CD4-positive, alpha-beta memory T cell (primary cell): ENCODE results near the gene BTF3. TPM values are rescaled to one million over a fixed set of nuclear protein-coding genes. Genes with fewer than 3 reads are reported as not detected.
"Not testable (repeated sequence)": the region's sequence is repeated elsewhere in the genome, so short reads cannot be mapped to it uniquely, and the experiment has no call there.

Experiments
- CTCF ChIA-PET: fragments of 350-600 bp; sonication (Branson Sonifier 250); formaldehyde crosslinking; loops from one replicate; lab custom pipeline; 2021; ENCODE audit warnings: inconsistent platforms; ENCODE audit not compliant: partially characterized antibody; lab: Charles Lee
- POLR2A ChIA-PET: fragments of 350-600 bp; sonication (Branson Sonifier 250); formaldehyde crosslinking; loops from one replicate; lab custom pipeline; 2021; ENCODE audit not compliant: partially characterized antibody; lab: Charles Lee
- DNase-seq, 5 donors: peaks; one replicate each; pipeline versions ENCODE4 v3.0.0 to v3.0.0-alpha.2; 2020 to 2022; ENCODE audit warnings: mixed read lengths in 1 of 5
- H3K27ac ChIP-seq: one replicate; pipeline ENCODE4 v1.7.0; 2013; ENCODE audit warnings: low read depth, low read length
- H3K27me3 ChIP-seq: 2 replicates; pipeline ENCODE4 v1.7.0; 2013; ENCODE audit warnings: mild to moderate bottlenecking, low read length, moderate library complexity; ENCODE audit not compliant: insufficient read depth
- H3K36me3 ChIP-seq: 2 replicates; pipeline ENCODE4 v1.7.0; 2013; ENCODE audit warnings: mild to moderate bottlenecking, low read length, moderate library complexity; ENCODE audit not compliant: insufficient read depth
- H3K4me1 ChIP-seq: 2 replicates; pipeline ENCODE4 v1.7.0; 2013; ENCODE audit warnings: mild to moderate bottlenecking, low read length, moderate library complexity; ENCODE audit not compliant: insufficient read depth
- H3K4me3 ChIP-seq, 2 donors: one replicate each; pipeline ENCODE4 v1.7.0; 2013; ENCODE audit warnings: low read length in 2 of 2, mild to moderate bottlenecking in 1 of 2
- H3K9me3 ChIP-seq, 2 donors: one replicate each; pipeline ENCODE4 v1.7.0; 2013; ENCODE audit warnings: low read length in 2 of 2, control low read depth in 1 of 2; ENCODE audit not compliant: control insufficient read depth in 1 of 2
- H3K27ac Mint-ChIP-seq, 7 donors: one replicate each; pipeline ENCODE4 v1.8.0; 2020 to 2021; ENCODE audit warnings: mixed read lengths in 7 of 7, mild to moderate bottlenecking in 6 of 7, inconsistent platforms in 3 of 7, moderate library complexity in 3 of 7
- H3K27me3 Mint-ChIP-seq, 2 donors: one replicate each; pipeline ENCODE4 v1.8.0; 2020 to 2021; ENCODE audit warnings: mixed read lengths in 2 of 2
- H3K36me3 Mint-ChIP-seq, 2 donors: one replicate each; pipeline ENCODE4 v1.8.0; 2020 to 2021; ENCODE audit warnings: mixed read lengths in 2 of 2, inconsistent platforms in 1 of 2, mild to moderate bottlenecking in 1 of 2
- H3K4me1 Mint-ChIP-seq, 4 donors: one replicate each; pipeline ENCODE4 v1.8.0; 2020 to 2021; ENCODE audit warnings: mixed read lengths in 4 of 4, mild to moderate bottlenecking in 1 of 4
- H3K4me3 Mint-ChIP-seq, 8 donors: one replicate each; pipeline ENCODE4 v1.8.0; 2020 to 2021; ENCODE audit warnings: mixed read lengths in 8 of 8, mild to moderate bottlenecking in 7 of 8, moderate library complexity in 6 of 8, inconsistent platforms in 3 of 8
- H3K9me3 Mint-ChIP-seq, 8 donors: one replicate each; pipeline ENCODE4 v1.8.0; 2020 to 2021; ENCODE audit warnings: mixed read lengths in 8 of 8, mild to moderate bottlenecking in 5 of 8, inconsistent platforms in 3 of 8, moderate library complexity in 1 of 8
- intact Hi-C: fragments of 100-400 bp; cut with micrococcal nuclease; formaldehyde crosslinking; loops from one replicate; pipeline ENCODE4 v1.15.1; 2023
- polyA plus RNA-seq, 2 donors: library from polyadenylated mRNA; unstranded; fragments of 300-500 nt; fragmentation: Illumina TruSeq; gene quantifications; one replicate each; pipeline ENCODE4 v1.2.3, GENCODE V29; 2021
- total RNA-seq, 2 experiments: library from RNA; stranded (reverse); gene quantifications; one replicate each; pipeline ENCODE4 v1.2.3, GENCODE V29; 2021

The BTF3 gene
- total and polyA plus RNA-seq, 4 experiments from 2014 or later = 538 to 779 (median 657) TPM

- no peak for DNase-seq
- H3K27ac Mint-ChIP-seq = no peak overlapping the region
These were observed 12.5 kb upstream of the BTF3 start for GRCh38 chr5:73485715-73486114.

GRCh38 chr5:73486119-73486899 is 11.9 kb upstream of the BTF3 start:
- no peaks in the 10 kb centered on the region for H3K9me3 ChIP-seq
- H3K36me3 ChIP-seq = no peaks in the 10 kb centered on the region
- Mint-ChIP-seq H3K27ac (no peak overlapping the region), H3K36me3 (no peaks in the 10 kb centered on the region), H3K9me3 (no peaks in the 10 kb centered on the region), H3K4me3 (no peak overlapping the region), H3K27me3 (peaks cover 5 to 13% of the 10 kb centered on the region in 2 donors), H3K4me1 (no peaks in the 10 kb centered on the region)
- POLR2A ChIA-PET = interaction anchor here (0.7 kb wide), 1 partner anchor 12 kb away, joined by 3 read pairs; the partner anchor contains the start of gene BTF3
- no peak overlapping the region for H3K4me3 ChIP-seq
- CTCF ChIA-PET = interaction anchor here (0.5 kb wide), 1 partner anchor 402 kb away, joined by 3 read pairs; no protein-coding TSS in a partner anchor
- no peak for DNase-seq
- no peaks in the 10 kb centered on the region for H3K4me1 ChIP-seq
- H3K27me3 ChIP-seq = no peaks in the 10 kb centered on the region
- intact Hi-C loops = no loop called here
- H3K27ac ChIP-seq = no peak overlapping the region

More at GRCh38 chr5:73485715-73486114, 12.5 kb upstream of the BTF3 start:
- no peaks in the 10 kb centered on the region for H3K4me1 Mint-ChIP-seq
- ChIA-PET CTCF (no interaction called here), POLR2A (no interaction called here)
- H3K36me3 ChIP-seq = no peaks in the 10 kb centered on the region
- no peaks in the 10 kb centered on the region for H3K27me3 ChIP-seq
- H3K9me3 Mint-ChIP-seq = no peaks in the 10 kb centered on the region
- no peaks in the 10 kb centered on the region for H3K36me3 Mint-ChIP-seq
- no peaks in the 10 kb centered on the region for H3K4me1 ChIP-seq
- intact Hi-C loops = no loop called here
- peaks cover 5 to 15% of the 10 kb centered on the region in 2 donors for H3K27me3 Mint-ChIP-seq
- no peak overlapping the region for H3K4me3 Mint-ChIP-seq
- H3K27ac ChIP-seq = no peak overlapping the region
- no peak overlapping the region for H3K4me3 ChIP-seq
- no peaks in the 10 kb centered on the region for H3K9me3 ChIP-seq

- H3K4me1 Mint-ChIP-seq, H3K4me1 ChIP-seq, H3K9me3 ChIP-seq, H3K27ac ChIP-seq, H3K4me3 Mint-ChIP-seq, H3K9me3 Mint-ChIP-seq, H3K27me3 ChIP-seq, CTCF ChIA-PET, H3K4me3 ChIP-seq, H3K27ac Mint-ChIP-seq, H3K36me3 ChIP-seq, DNase-seq, H3K36me3 Mint-ChIP-seq, intact Hi-C loops: not testable (repeated sequence)
- POLR2A ChIA-PET = interaction anchor here (0.6 to 0.7 kb wide), 2 partner anchors 11 to 96 kb away, joined by 3 read pairs; partner anchors contain the start of gene BTF3
- peaks cover 3 to 12% of the 10 kb centered on the region in 2 donors for H3K27me3 Mint-ChIP-seq
These were observed 11.0 kb upstream of the BTF3 start for GRCh38 chr5:73487257-73487656.

GRCh38 chr5:73487815-73488214 is 10.4 kb upstream of the BTF3 start:
- no peak for DNase-seq
- no peaks in the 10 kb centered on the region for H3K36me3 ChIP-seq
- Mint-ChIP-seq H3K4me3 (no peak overlapping the region), H3K36me3 (no peaks in the 10 kb centered on the region), H3K27me3 (peaks cover 6 to 16% of the 10 kb centered on the region in 2 donors), H3K27ac (no peak overlapping the region), H3K4me1 (no peaks in the 10 kb centered on the region), H3K9me3 (no peaks in the 10 kb centered on the region)
- ChIA-PET CTCF (no interaction called here), POLR2A (no interaction called here)
- intact Hi-C loops = no loop called here
- H3K4me1 ChIP-seq = no peaks in the 10 kb centered on the region
- no peaks in the 10 kb centered on the region for H3K9me3 ChIP-seq
- H3K27me3 ChIP-seq = no peaks in the 10 kb centered on the region
- no peak overlapping the region for H3K27ac ChIP-seq
- H3K4me3 ChIP-seq = no peak overlapping the region

- no peaks in the 10 kb centered on the region for H3K36me3 ChIP-seq
- ChIA-PET POLR2A (no interaction called here), CTCF (no interaction called here)
- Mint-ChIP-seq H3K36me3 (no peaks in the 10 kb centered on the region), H3K27ac (no peak overlapping the region), H3K27me3 (peaks cover 11 to 24% of the 10 kb centered on the region in 2 donors), H3K4me1 (no peaks in the 10 kb centered on the region), H3K9me3 (no peaks in the 10 kb centered on the region), H3K4me3 (no peak overlapping the region)
- intact Hi-C loops = no loop called here
- no peak for DNase-seq
- H3K9me3 ChIP-seq = no peaks in the 10 kb centered on the region
- no peaks in the 10 kb centered on the region for H3K27me3 ChIP-seq
- no peak overlapping the region for H3K27ac ChIP-seq
- H3K4me3 ChIP-seq = no peak overlapping the region
- H3K4me1 ChIP-seq = no peaks in the 10 kb centered on the region
These were observed 9.4 kb upstream of the BTF3 start for GRCh38 chr5:73488806-73489205.

- ChIA-PET CTCF (no interaction called here), POLR2A (no interaction called here)
- Histone ChIP-seq H3K4me1 (no peaks in the 10 kb centered on the region), H3K27ac (no peak overlapping the region), H3K4me3 (no peak overlapping the region), H3K9me3 (no peaks in the 10 kb centered on the region), H3K27me3 (no peaks in the 10 kb centered on the region), H3K36me3 (no peaks in the 10 kb centered on the region)
- Mint-ChIP-seq H3K9me3 (no peaks in the 10 kb centered on the region), H3K4me1 (no peaks in the 10 kb centered on the region), H3K27ac (no peak overlapping the region), H3K4me3 (no peak overlapping the region), H3K27me3 (peaks cover 16 to 28% of the 10 kb centered on the region in 2 donors), H3K36me3 (no peaks in the 10 kb centered on the region)
- no peak for DNase-seq
- intact Hi-C loops = no loop called here
These were observed 8.2 kb upstream of the BTF3 start for GRCh38 chr5:73490088-73490487.

GRCh38 chr5:73491155-73491554 is 7.1 kb upstream of the BTF3 start:
- no peak overlapping the region for H3K27ac ChIP-seq
- POLR2A ChIA-PET = no interaction called here
- no peaks in the 10 kb centered on the region for H3K27me3 ChIP-seq
- H3K9me3 ChIP-seq = no peaks in the 10 kb centered on the region
- intact Hi-C loops = no loop called here
- Mint-ChIP-seq H3K4me1 (no peaks in the 10 kb centered on the region), H3K27ac (no peak overlapping the region), H3K4me3 (no peak overlapping the region), H3K27me3 (peaks cover 15 to 28% of the 10 kb centered on the region in 2 donors), H3K9me3 (no peaks in the 10 kb centered on the region), H3K36me3 (no peaks in the 10 kb centered on the region)
- H3K4me1 ChIP-seq = no peaks in the 10 kb centered on the region
- no peaks in the 10 kb centered on the region for H3K36me3 ChIP-seq
- DNase-seq = no peak
- no peak overlapping the region for H3K4me3 ChIP-seq
- CTCF ChIA-PET = no interaction called here
